Astrocyte of the spinal cord (primary cell): Measurements from ENCODE around the gene RBMS3.
"Not testable (repeated sequence)": the region's sequence is repeated elsewhere in the genome, so short reads cannot be mapped to it uniquely, and the experiment has no call there.

Experiments used
- DNase-seq: peaks from one replicate; pipeline ENCODE4 v3.0.0; 2011; ENCODE audit warnings: low read depth, low spot score
- H3K4me3 ChIP-seq: 2 replicates; pipeline ENCODE4 v1.5.1; 2011; ENCODE audit warnings: low read depth, mild to moderate bottlenecking, low read length, moderate library complexity
- in situ Hi-C: cut with HindIII; loops from 2 replicates; pipeline ENCODE4 v1.10.0; 2017; ENCODE audit warnings: low sequenced_read_pairs
- TF ChIP-seq, protein P1 (sequence below): IDR thresholded peaks from 2 replicates; pipeline ENCODE4 v1.5.1; 2012; ENCODE audit warnings: low read depth, mild to moderate bottlenecking, low read length, inconsistent platforms

RBMS3 gene

DNA sequence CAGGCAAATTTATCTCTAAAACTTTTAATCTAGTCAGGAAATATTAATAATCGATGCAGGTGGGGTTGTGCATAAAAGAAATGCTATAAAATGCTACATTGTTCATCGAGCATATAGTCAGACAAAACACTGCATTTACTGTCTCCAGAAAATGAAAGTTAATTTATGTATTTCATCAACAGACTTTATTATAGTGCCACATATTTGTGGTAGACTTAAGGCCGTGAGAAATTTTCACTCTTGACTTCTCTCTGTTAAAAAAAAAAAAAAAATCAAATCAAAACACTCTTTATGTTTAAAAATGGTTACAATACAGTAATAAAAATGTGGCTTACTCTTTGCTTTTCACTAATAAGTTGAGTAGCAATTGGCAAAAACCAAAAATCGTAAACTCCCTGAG is 67.4 kb downstream of the RBMS3 start:
- in situ Hi-C loops: no loop called here
- TF ChIP-seq, protein P1, sequence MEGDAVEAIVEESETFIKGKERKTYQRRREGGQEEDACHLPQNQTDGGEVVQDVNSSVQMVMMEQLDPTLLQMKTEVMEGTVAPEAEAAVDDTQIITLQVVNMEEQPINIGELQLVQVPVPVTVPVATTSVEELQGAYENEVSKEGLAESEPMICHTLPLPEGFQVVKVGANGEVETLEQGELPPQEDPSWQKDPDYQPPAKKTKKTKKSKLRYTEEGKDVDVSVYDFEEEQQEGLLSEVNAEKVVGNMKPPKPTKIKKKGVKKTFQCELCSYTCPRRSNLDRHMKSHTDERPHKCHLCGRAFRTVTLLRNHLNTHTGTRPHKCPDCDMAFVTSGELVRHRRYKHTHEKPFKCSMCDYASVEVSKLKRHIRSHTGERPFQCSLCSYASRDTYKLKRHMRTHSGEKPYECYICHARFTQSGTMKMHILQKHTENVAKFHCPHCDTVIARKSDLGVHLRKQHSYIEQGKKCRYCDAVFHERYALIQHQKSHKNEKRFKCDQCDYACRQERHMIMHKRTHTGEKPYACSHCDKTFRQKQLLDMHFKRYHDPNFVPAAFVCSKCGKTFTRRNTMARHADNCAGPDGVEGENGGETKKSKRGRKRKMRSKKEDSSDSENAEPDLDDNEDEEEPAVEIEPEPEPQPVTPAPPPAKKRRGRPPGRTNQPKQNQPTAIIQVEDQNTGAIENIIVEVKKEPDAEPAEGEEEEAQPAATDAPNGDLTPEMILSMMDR: no peak
- H3K4me3 ChIP-seq: no peak overlapping the region
- DNase-seq: no peak

DNA sequence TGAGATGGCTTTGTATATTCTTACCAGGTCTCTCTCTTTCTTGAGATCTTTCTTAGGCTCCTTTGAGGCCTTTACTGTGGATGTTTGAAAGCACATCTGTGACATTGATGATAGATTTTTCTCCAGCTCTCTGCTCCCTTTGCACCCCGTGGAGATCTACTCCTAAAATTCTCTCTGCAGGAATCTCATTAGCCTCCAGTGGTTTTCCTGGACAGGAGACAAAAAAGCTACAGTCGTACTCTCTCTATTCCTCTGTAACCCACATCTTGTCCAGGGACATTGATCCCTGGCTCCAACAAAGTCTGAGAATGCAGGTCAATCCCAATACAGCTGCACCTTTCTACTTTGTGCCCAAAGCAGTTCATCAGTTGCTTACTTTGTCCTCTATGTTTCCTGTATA is 68.2 kb downstream of the RBMS3 start:
- in situ Hi-C loops: no loop called here
- no peak for DNase-seq
- no peak overlapping the region for H3K4me3 ChIP-seq
- TF ChIP-seq, protein P1: no peak

DNA sequence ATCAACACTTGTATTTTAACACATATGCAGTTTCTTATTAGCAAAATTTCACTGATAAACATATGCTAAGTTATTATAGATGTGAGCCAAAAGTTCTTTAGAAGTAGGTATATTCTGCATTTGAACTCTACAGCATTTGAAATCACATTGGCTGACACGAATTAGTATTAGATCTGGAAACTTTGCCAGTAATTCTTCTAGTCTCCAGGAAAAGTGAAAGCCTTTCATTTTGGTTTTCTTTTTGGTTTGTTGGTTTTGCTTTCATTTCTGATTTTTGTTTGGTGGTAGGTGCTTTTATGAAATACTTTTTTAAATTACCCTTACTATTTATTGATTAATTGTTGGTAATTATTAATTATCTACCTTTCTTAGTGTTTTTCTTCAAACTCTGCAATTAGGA is 72.9 kb downstream of the RBMS3 start:
- no peak for DNase-seq
- H3K4me3 ChIP-seq: no peak overlapping the region
- in situ Hi-C loops: no loop called here
- TF ChIP-seq, protein P1: no peak

DNA sequence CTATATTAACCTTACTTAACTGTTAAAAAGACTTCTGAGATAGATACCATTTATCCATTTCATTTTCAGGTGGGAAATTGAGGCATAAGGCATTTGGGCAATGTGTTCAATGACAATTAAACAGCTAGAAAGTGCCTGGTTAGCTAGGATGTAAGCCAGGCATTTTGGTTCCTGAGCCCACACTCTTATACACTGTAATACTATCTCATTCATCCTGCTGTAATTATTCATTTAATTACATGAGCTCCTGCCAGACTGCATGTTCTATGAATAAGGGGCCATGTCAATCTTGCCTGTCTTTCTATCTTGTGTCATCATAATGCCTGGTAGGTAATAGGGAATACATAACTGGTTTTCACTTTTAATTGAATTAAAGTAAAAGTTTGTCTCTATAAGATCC is 74.0 kb downstream of the RBMS3 start:
- TF ChIP-seq, protein P1: no peak
- no peak overlapping the region for H3K4me3 ChIP-seq
- in situ Hi-C loops: no loop called here
- no peak for DNase-seq

DNA sequence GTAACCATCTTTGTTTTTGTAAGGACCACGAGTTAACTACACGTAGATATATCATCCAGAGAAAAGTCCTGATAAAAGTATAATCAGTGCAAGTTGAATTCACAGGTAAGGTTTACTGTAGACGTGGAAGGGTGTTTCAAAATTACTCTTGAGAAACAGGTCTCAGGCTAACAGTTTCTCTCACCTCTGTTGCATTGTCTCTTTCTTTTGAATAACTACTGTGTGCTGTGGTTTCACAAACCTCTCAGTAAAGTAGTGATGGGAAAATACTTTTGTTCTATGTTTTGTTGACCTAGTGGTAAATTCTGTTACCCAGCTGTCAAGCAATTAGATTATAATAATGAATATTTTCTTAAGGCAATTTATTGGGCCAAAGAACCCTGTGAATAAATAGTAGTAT is 75.2 kb downstream of the RBMS3 start:
- no peak for DNase-seq
- in situ Hi-C loops: no loop called here
- H3K4me3 ChIP-seq: no peak overlapping the region
- TF ChIP-seq, protein P1: no peak

DNA sequence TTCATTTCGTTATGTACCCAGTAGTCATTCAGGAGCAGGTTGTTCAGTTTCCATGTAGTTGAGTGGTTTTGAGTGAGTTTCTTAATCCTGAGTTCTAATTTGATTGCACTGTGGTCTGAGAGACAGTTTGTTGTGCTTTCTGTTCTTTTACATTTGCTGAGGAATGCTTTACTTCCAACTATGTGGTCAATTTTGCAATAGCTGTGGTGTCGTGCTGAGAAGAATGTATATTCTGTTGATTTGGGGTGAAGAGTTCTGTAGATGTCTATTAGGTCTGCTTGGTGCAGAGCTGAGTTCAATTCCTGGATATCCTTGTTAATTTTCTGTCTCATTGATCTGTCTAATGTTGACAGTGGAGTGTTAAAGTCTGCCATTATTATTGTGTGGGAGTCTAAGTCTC is 79.4 kb downstream of the RBMS3 start:
- H3K4me3 ChIP-seq, DNase-seq, in situ Hi-C loops: not testable (repeated sequence)

DNA sequence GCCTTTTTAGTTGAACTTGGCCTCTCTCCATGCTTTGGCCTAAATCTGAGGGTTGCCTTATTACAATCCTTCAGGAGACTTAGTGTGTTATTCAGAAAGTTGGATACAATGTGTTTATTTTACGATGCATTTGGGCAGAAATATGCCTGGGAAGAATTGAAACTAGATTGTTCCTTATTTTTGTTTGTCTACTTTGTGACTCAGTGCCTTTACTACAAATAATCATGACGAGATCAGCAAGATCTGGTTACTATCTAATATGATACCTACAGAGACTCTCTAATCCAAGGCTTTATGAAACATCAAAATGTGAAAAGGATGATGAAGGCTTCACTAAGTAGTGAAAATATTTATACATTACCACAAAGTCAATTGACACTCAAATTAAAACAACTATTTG is 82.2 kb downstream of the RBMS3 start:
- TF ChIP-seq, protein P1: no peak
- no peak overlapping the region for H3K4me3 ChIP-seq
- no peak for DNase-seq
- in situ Hi-C loops: no loop called here
